Parathyroid adenoma (tissue), 2 donors: ENCODE data around the gene PALM3.

ENCODE experiments used
- H2AFZ ChIP-seq: fragments of 300-600 bp; sonication (generic); one replicate; pipeline ENCODE4 v1.7.0; 2017; ENCODE audit warnings: antibody characterized with exemption, mild to moderate bottlenecking
- H3K27ac ChIP-seq: fragments of 300-600 bp; sonication (generic); one replicate; pipeline ENCODE4 v1.7.0; 2017
- H3K27me3 ChIP-seq: fragments of 300-600 bp; sonication (generic); one replicate; pipeline ENCODE4 v1.7.0; 2017; ENCODE audit warnings: low read length; ENCODE audit not compliant: control insufficient read depth, insufficient read depth
- H3K36me3 ChIP-seq: fragments of 300-600 bp; sonication (generic); one replicate; pipeline ENCODE4 v1.7.0; 2017; ENCODE audit warnings: low read length; ENCODE audit not compliant: control insufficient read depth, insufficient read depth
- H3K4me1 ChIP-seq: fragments of 300-600 bp; sonication (generic); one replicate; pipeline ENCODE4 v1.7.0; 2017; ENCODE audit warnings: control low read depth
- H3K4me2 ChIP-seq: fragments of 300-600 bp; sonication (generic); one replicate; pipeline ENCODE4 v1.7.0; 2017; ENCODE audit warnings: low read length
- H3K4me3 ChIP-seq: fragments of 300-600 bp; sonication (generic); one replicate; pipeline ENCODE4 v1.7.0; 2017; ENCODE audit warnings: low read depth, low read length
- H3K79me2 ChIP-seq: fragments of 300-600 bp; sonication (generic); one replicate; pipeline ENCODE4 v1.7.0; 2017; ENCODE audit warnings: control low read depth
- H3K9ac ChIP-seq: fragments of 300-600 bp; sonication (generic); one replicate; pipeline ENCODE4 v1.7.0; 2017; ENCODE audit warnings: mild to moderate bottlenecking
- H3K9me3 ChIP-seq: fragments of 300-600 bp; sonication (generic); one replicate; pipeline ENCODE4 v1.7.0; 2017; ENCODE audit warnings: low read length; ENCODE audit not compliant: control insufficient read depth
- CTCF ChIP-seq: fragments of 300-600 bp; sonication (generic); IDR thresholded peaks from one replicate; pipeline ENCODE4 v1.7.0; 2017; ENCODE audit warnings: antibody characterized with exemption, mild to moderate bottlenecking
- donor health status: primary hyperparathyroidism.

The PALM3 gene

GRCh38 chr19:14085309-14085995, 23.6 kb upstream of the PALM3 start, which contains the start of gene C19orf67:
C19orf67 (minus strand) TSS chr19:14085783; CDS start chr19:14085627, 156 bp downstream.
- H3K27me3 ChIP-seq, result no peaks in the 10 kb centered on the region
- H3K4me2 ChIP-seq, result no peak within 1 kb of the TSS
- no peak for TF ChIP-seq CTCF
- peaks cover 2% of the 10 kb centered on the region for H3K79me2 ChIP-seq
- H3K36me3 ChIP-seq, result no peaks in the 10 kb centered on the region
- no peak within 1 kb of the TSS for H3K9ac ChIP-seq
- H2AFZ ChIP-seq, result no peak within 1 kb of the TSS
- H3K4me3 ChIP-seq, result no peak within 1 kb of the TSS
- no peaks in the 10 kb centered on the region for H3K9me3 ChIP-seq
- H3K4me1 ChIP-seq, result peaks cover 2% of the 10 kb centered on the region
- H3K27ac ChIP-seq, result no peak within 1 kb of the TSS

GRCh38 chr19:14082675-14082960, 20.7 kb upstream of the PALM3 start:
- H3K9ac ChIP-seq, result no peak overlapping the region
- H2AFZ ChIP-seq, result no peak overlapping the region
- H3K79me2 ChIP-seq, result peaks cover 6% of the 10 kb centered on the region
- H3K36me3 ChIP-seq, result no peaks in the 10 kb centered on the region
- no peaks in the 10 kb centered on the region for H3K27me3 ChIP-seq
- no peak for TF ChIP-seq CTCF
- peak overlapping the region; percentile 97 for H3K4me3 ChIP-seq
- peaks cover 5% of the 10 kb centered on the region for H3K4me1 ChIP-seq
- peak overlapping the region; percentile 99 for H3K4me2 ChIP-seq
- H3K9me3 ChIP-seq, result no peaks in the 10 kb centered on the region
- H3K27ac ChIP-seq, result no peak overlapping the region

- no peaks in the 10 kb centered on the region for H3K27me3 ChIP-seq
- peak overlapping the region; percentile 82 for H2AFZ ChIP-seq
- TF ChIP-seq CTCF, result no peak
- H3K4me2 ChIP-seq, result peak overlapping the region; percentile 99
- H3K9me3 ChIP-seq, result no peaks in the 10 kb centered on the region
- H3K4me3 ChIP-seq, result peak overlapping the region; percentile 97
- peak overlapping the region; percentile 54 for H3K9ac ChIP-seq
- peaks cover 6% of the 10 kb centered on the region for H3K79me2 ChIP-seq
- H3K27ac ChIP-seq, result peak overlapping the region; percentile 86
- H3K36me3 ChIP-seq, result no peaks in the 10 kb centered on the region
- H3K4me1 ChIP-seq, result peaks cover 5% of the 10 kb centered on the region
Measured at GRCh38 chr19:14081797-14082674, 20.2 kb upstream of the PALM3 start.

DNA sequence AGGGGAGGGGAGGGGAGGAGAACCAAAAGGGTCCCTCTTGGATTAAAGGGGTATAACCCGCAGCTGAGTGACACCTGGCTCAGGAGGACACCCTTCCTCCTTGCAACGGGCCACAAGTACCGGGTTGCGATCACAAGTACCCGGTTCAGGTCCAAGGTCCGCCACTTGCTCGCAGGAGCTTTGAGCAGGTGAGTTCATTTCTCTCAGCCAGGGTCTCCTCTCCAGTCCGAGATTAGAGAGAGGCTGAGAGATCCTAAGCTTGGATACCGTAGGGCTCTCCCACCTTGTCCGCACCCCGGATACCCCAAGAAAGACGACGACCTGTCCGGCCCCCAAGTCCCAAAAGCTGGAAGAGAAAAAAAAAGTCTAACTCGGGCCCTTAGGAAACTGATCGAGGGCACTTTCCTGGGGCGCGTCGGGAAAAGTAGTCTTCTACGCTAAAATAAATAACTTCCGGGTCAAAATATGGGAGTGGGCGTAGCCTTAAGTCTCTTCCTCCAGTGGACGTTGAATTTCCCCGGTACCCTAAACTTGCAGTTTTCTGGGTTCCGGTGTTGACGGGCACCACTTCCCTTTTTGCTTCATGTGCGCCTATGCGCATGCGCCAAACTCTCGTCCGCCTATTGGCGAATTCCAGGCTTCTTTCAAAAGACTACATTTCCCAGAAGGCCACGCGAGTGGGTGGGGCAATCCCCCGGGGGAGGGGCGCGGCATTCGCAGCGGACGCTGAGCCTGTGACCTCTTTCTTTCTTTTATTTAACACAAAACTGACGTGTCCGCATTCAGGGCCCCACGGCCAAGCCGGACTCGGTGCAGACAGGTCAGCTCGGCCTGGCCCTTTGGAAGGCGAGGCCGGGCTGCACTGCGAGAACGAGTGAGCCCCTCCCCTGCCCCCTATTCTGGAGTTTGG, 19.3 kb upstream of the PALM3 start:
- no peaks in the 10 kb centered on the region for H3K27me3 ChIP-seq
- H3K4me2 ChIP-seq, result peak overlapping the region; percentile 99
- H3K36me3 ChIP-seq, result no peaks in the 10 kb centered on the region
- peak overlapping the region; percentile 86 for H3K27ac ChIP-seq
- H3K79me2 ChIP-seq, result peaks cover 6% of the 10 kb centered on the region
- H2AFZ ChIP-seq, result peak overlapping the region; percentile 92
- H3K4me1 ChIP-seq, result peaks cover 5% of the 10 kb centered on the region
- peak overlapping the region; percentile 97 for H3K4me3 ChIP-seq
- TF ChIP-seq CTCF, result no peak
- no peaks in the 10 kb centered on the region for H3K9me3 ChIP-seq
- peak overlapping the region; percentile 62 for H3K9ac ChIP-seq
